H1 (cell line): ENCODE measurements around the gene HIVEP2. TPM values are rescaled to one million over a fixed set of nuclear protein-coding genes. Genes with fewer than 3 reads are reported as not detected.

ENCODE experiments used
- CTCF ChIA-PET: fragments of 300-600 bp; sonication (Branson Sonifier 250); formaldehyde crosslinking; loops from one replicate; lab custom pipeline; 2021; ENCODE audit not compliant: partially characterized antibody; lab: Charles Lee
- POLR2A ChIA-PET: fragments of 300-600 bp; sonication (Branson Sonifier 250); formaldehyde crosslinking; loops from one replicate; lab custom pipeline; 2021; ENCODE audit warnings: inconsistent platforms; ENCODE audit not compliant: partially characterized antibody; lab: Charles Lee
- DNase-seq, 2 experiments: peaks; one replicate each; pipeline versions ENCODE4 v3.0.0 to v3.0.0-alpha.2; 2010 to 2022; ENCODE audit warnings: low spot score in 2 of 2, low read depth in 1 of 2, mixed read lengths in 1 of 2
- FAIRE-seq: peaks from 2 replicates; lab custom pipeline; 2011; peaks lifted over from hg19 to GRCh38; lab: Jason Lieb, UNC
- H2AFZ ChIP-seq: 2 replicates; pipeline ENCODE4 v1.8.1; 2012; ENCODE audit warnings: low read length, inconsistent platforms
- H2AK5ac ChIP-seq: 2 replicates; pipeline ENCODE4 v1.6.1; 2013; ENCODE audit warnings: low read depth, low read length
- H2BK120ac ChIP-seq: replicated peaks from 2 replicates; pipeline ENCODE3; 2013; ENCODE audit warnings: low read depth, low read length, inconsistent platforms
- H2BK12ac ChIP-seq: 2 replicates; pipeline ENCODE4 v1.6.1; 2013; ENCODE audit warnings: low read depth, low read length
- H2BK15ac ChIP-seq: 2 replicates; pipeline ENCODE4 v1.6.1; 2013; ENCODE audit warnings: low read length
- H2BK20ac ChIP-seq: 2 replicates; pipeline ENCODE4 v1.6.1; 2013; ENCODE audit warnings: low read length
- H2BK5ac ChIP-seq: 2 replicates; pipeline ENCODE4 v1.6.1; 2013; ENCODE audit warnings: low read depth, low read length
- H3K14ac ChIP-seq: 2 replicates; pipeline ENCODE4 v1.6.1; 2013; ENCODE audit warnings: inconsistent platforms; ENCODE audit not compliant: insufficient read length
- H3K18ac ChIP-seq: 2 replicates; pipeline ENCODE4 v1.6.1; 2013; ENCODE audit warnings: low read length; ENCODE audit errors: extremely low read depth
- H3K23ac ChIP-seq: 2 replicates; pipeline ENCODE4 v1.6.1; 2013; ENCODE audit warnings: inconsistent platforms; ENCODE audit not compliant: insufficient read length
- H3K23me2 ChIP-seq: 2 replicates; pipeline ENCODE4 v1.6.1; 2013; ENCODE audit warnings: low read depth, low read length
- H3K27ac ChIP-seq: 2 replicates; pipeline ENCODE4 v1.6.1; 2011; ENCODE audit warnings: low read depth, low read length, inconsistent platforms
- H3K27me3 ChIP-seq, 4 experiments: replicated peaks in 1 of 4; 1 replicate in 1 of 4; 2 replicates in 3 of 4; pipeline versions ENCODE4 v1.6.1 to v1.8.1; 2011 to 2013; ENCODE audit warnings: low read length in 3 of 4, mild to moderate bottlenecking in 3 of 4, inconsistent platforms in 2 of 4, mixed read lengths in 2 of 4, moderate library complexity in 1 of 4; ENCODE audit not compliant: control insufficient read depth in 3 of 4, insufficient read depth in 3 of 4; ENCODE audit errors: extremely low read depth in 1 of 4
- H3K36me3 ChIP-seq, 4 experiments: 2 replicates each; pipeline versions ENCODE4 v1.6.1 to v1.8.1; 2011 to 2013; ENCODE audit warnings: mild to moderate bottlenecking in 4 of 4, low read length in 3 of 4, moderate library complexity in 2 of 4, control low read depth in 1 of 4, inconsistent platforms in 1 of 4; ENCODE audit not compliant: insufficient read depth in 4 of 4, control insufficient read depth in 2 of 4
- H3K4ac ChIP-seq: replicated peaks from 2 replicates; pipeline ENCODE3; 2013; ENCODE audit warnings: low read length, low read depth, mixed read lengths, inconsistent platforms; ENCODE audit not compliant: insufficient read length
- H3K4me1 ChIP-seq, 4 experiments: replicated peaks in 1 of 4; 1 replicate in 1 of 4; 2 replicates in 3 of 4; pipeline versions ENCODE4 v1.6.1 to v1.8.1; 2011 to 2013; ENCODE audit warnings: low read length in 3 of 4, inconsistent platforms in 2 of 4, mixed read lengths in 1 of 4; ENCODE audit not compliant: insufficient read depth in 4 of 4, control insufficient read depth in 3 of 4
- H3K4me2 ChIP-seq, 2 experiments: 2 replicates each; pipeline versions ENCODE4 v1.6.1 to v1.8.1; 2011 to 2013; ENCODE audit warnings: low read depth in 2 of 2, low read length in 2 of 2, control low read depth in 1 of 2, inconsistent platforms in 1 of 2, mild to moderate bottlenecking in 1 of 2; ENCODE audit not compliant: insufficient read depth in 1 of 2
- H3K4me3 ChIP-seq, 4 experiments: fragments of 200-600, 300-600 bp in 1 of 4; sonication (generic), shearing (Covaris generic), sonication (Bioruptor Twin) in 1 of 4; 2 replicates each; pipeline versions ENCODE4 v1.5.1 to v1.8.1; 2011 to 2016; ENCODE audit warnings: low read length in 4 of 4, low read depth in 3 of 4, control low read depth in 2 of 4, inconsistent platforms in 2 of 4, mild to moderate bottlenecking in 2 of 4, mixed read lengths in 1 of 4, moderate library complexity in 1 of 4; ENCODE audit not compliant: insufficient read depth in 2 of 4; ENCODE audit errors: extremely low read depth in 1 of 4
- H3K56ac ChIP-seq: replicated peaks from 2 replicates; pipeline ENCODE3; 2013; ENCODE audit warnings: low read depth, mild to moderate bottlenecking, mixed read lengths, low read length, inconsistent platforms; ENCODE audit not compliant: insufficient read length
- H3K79me1 ChIP-seq: 2 replicates; pipeline ENCODE4 v1.6.1; 2013; ENCODE audit warnings: low read depth, low read length, control low read depth
- H3K79me2 ChIP-seq, 2 experiments: 2 replicates each; pipeline versions ENCODE4 v1.6.1 to v1.8.1; 2012 to 2013; ENCODE audit warnings: low read length in 2 of 2, mild to moderate bottlenecking in 2 of 2, inconsistent platforms in 1 of 2; ENCODE audit not compliant: insufficient read depth in 2 of 2, control insufficient read depth in 1 of 2
- H3K9ac ChIP-seq, 4 experiments: replicated peaks in 1 of 4; 1 replicate in 1 of 4; 2 replicates in 3 of 4; pipeline versions ENCODE4 v1.6.1 to v1.8.1; 2011 to 2013; ENCODE audit warnings: low read depth in 3 of 4, low read length in 3 of 4, control low read depth in 2 of 4, mild to moderate bottlenecking in 2 of 4, moderate library complexity in 2 of 4, inconsistent platforms in 1 of 4; ENCODE audit errors: extremely low read depth in 1 of 4
- H3K9me3 ChIP-seq, 2 experiments: 2 replicates each; pipeline versions ENCODE4 v1.6.1 to v1.8.1; 2012 to 2013; ENCODE audit warnings: mild to moderate bottlenecking in 2 of 2, moderate library complexity in 2 of 2, control low read depth in 1 of 2, inconsistent platforms in 1 of 2, low read depth in 1 of 2, low read length in 1 of 2, mixed read lengths in 1 of 2; ENCODE audit not compliant: insufficient read depth in 2 of 2
- H4K20me1 ChIP-seq, 2 experiments: replicated peaks in 1 of 2; 2 replicates each; pipeline versions ENCODE3 to v1.8.1; 2011 to 2013; ENCODE audit warnings: inconsistent platforms in 2 of 2, low read length in 2 of 2, mild to moderate bottlenecking in 1 of 2; ENCODE audit not compliant: insufficient read depth in 2 of 2, control insufficient read depth in 1 of 2
- H4K5ac ChIP-seq: 2 replicates; pipeline ENCODE4 v1.6.1; 2013; ENCODE audit warnings: low read length, low read depth, mixed read lengths, inconsistent platforms; ENCODE audit not compliant: insufficient read length
- H4K8ac ChIP-seq: 2 replicates; pipeline ENCODE4 v1.8.0; 2013; ENCODE audit warnings: mild to moderate bottlenecking, moderate library complexity, low read length, inconsistent platforms; ENCODE audit not compliant: insufficient read depth; ENCODE audit errors: extremely low read depth
- H4K91ac ChIP-seq: replicated peaks from 2 replicates; pipeline ENCODE3; 2013; ENCODE audit warnings: low read length, mixed read lengths, inconsistent platforms; ENCODE audit not compliant: insufficient read length
- HDAC6 ChIP-seq: IDR thresholded peaks from one replicate; pipeline ENCODE4 v1.7.1; 2012; ENCODE audit warnings: low read depth, mild to moderate bottlenecking, inconsistent platforms, low read length, moderate library complexity
- KDM1A ChIP-seq: fragments of 200-600, 300-600 bp; sonication (generic); IDR thresholded peaks from 2 replicates; pipeline ENCODE4 v1.7.1; 2016; ENCODE audit warnings: mild to moderate bottlenecking, low read length, borderline replicate concordance
- POU5F1 ChIP-seq: IDR thresholded peaks from 2 replicates; pipeline ENCODE4 v1.6.1; 2011; ENCODE audit warnings: low read depth, mild to moderate bottlenecking, low read length, moderate library complexity
- RBBP5 ChIP-seq: IDR thresholded peaks from 2 replicates; pipeline ENCODE4 v1.7.1; 2012; ENCODE audit warnings: low read depth, mild to moderate bottlenecking, inconsistent platforms, low read length, moderate library complexity, borderline replicate concordance
- SP1 ChIP-seq: IDR thresholded peaks from 2 replicates; pipeline ENCODE4 v1.6.1; 2011; ENCODE audit warnings: low read depth, low read length
- SP2 ChIP-seq: IDR thresholded peaks from 2 replicates; pipeline ENCODE4 v1.6.1; 2012; ENCODE audit warnings: mild to moderate bottlenecking, low read length, inconsistent platforms
- YY1 ChIP-seq: IDR thresholded peaks from 2 replicates; pipeline ENCODE4 v1.6.1; 2011; ENCODE audit warnings: low read depth, mild to moderate bottlenecking, low read length
- ZNF274 ChIP-seq: IDR thresholded peaks from 2 replicates; pipeline ENCODE4 v1.7.0; 2012; ENCODE audit warnings: low read length, borderline replicate concordance; ENCODE audit errors: extremely low read depth
- WGBS, 2 experiments: shearing (Covaris generic) in 1 of 2; methylation state at CpG; one replicate each; pipeline versions ENCODE4 v1.1.6 to v1.1.7; 2013 to 2015; ENCODE audit warnings: low lambda C conversion rate in 2 of 2, mixed read lengths in 2 of 2, inconsistent platforms in 1 of 2, low coverage in 1 of 2, missing lambda C conversion rate in 1 of 2; ENCODE audit not compliant: insufficient replicate concordance in 2 of 2, insufficient coverage in 1 of 2, insufficient read length in 1 of 2; ENCODE audit errors: extremely low coverage in 1 of 2, missing lambda C conversion rate in 1 of 2; 5-methylcytosine and 5-hydroxymethylcytosine counted together
- polyA plus RNA-seq, 7 experiments: library from polyadenylated mRNA; depleted of rRNA in 3 of 7; stranded (reverse) in 5 of 7; unstranded in 2 of 7; fragments of >200 nt in 5 of 7; fragments of 200-250 nt in 2 of 7; gene quantifications; 1 replicate in 5 of 7; 2 replicates in 1 of 7; 4 replicates in 1 of 7; pipeline versions ENCODE4 v1.2.1 to v1.2.3, GENCODE V29; 2011 to 2013; ENCODE audit warnings: missing spikeins in 2 of 7, mixed read lengths in 2 of 7
- total RNA-seq: library from RNA; stranded (reverse); fragmentation: NEBNext Ultra II Directional; extraction: Animal tissue kit (Norgen Biotek cat#: 25700); gene quantifications from 2 replicates; pipeline ENCODE4 v1.2.1, GENCODE V29; 2021
- TF ChIP-seq, protein P1 (sequence below), 3 experiments: IDR thresholded peaks; 1 replicate in 2 of 3; 2 replicates in 1 of 3; pipeline versions ENCODE4 v1.5.1 to v1.6.1; 2011; ENCODE audit warnings: low read length in 3 of 3, mild to moderate bottlenecking in 3 of 3, inconsistent platforms in 2 of 3, low read depth in 1 of 3, moderate library complexity in 1 of 3; ENCODE audit not compliant: insufficient read depth in 1 of 3; ENCODE audit errors: control extremely low read depth in 1 of 3
- TF ChIP-seq, protein P2 (sequence below): IDR thresholded peaks from 2 replicates; pipeline ENCODE4 v1.6.1; 2011; ENCODE audit warnings: low read depth, mild to moderate bottlenecking, low read length; ENCODE audit not compliant: insufficient read depth

The HIVEP2 gene
- total and polyA plus RNA-seq, 2 of the 8 experiments (the other 6 are each of a cell fraction or from before 2014, with no cell fraction given), result 2.2 to 6.1 TPM

GRCh38 chr6:142797159-142797558 lies 147.8 kb downstream of the HIVEP2 start:
- Histone ChIP-seq H3K18ac (no peak overlapping the region), H3K4ac (no peak overlapping the region), H2AFZ (no peak overlapping the region), H2AK5ac (no peak overlapping the region), H3K27ac (no peak overlapping the region), H3K36me3 (no peaks in the 10 kb centered on the region; a peak in 1 of 8 replicates), H3K4me1 (peaks cover 0 to 3% (median 0%) of the 10 kb centered on the region in 4 experiments; a peak in 2 of 7 replicates), H3K27me3 (peaks cover 0 to 1% (median 0%) of the 10 kb centered on the region in 4 experiments; a peak in 1 of 7 replicates)
- 93% methylated on average over 1 of the region's 1 CpG; no CpG with 5 or more reads in 1 of the 2 experiments for WGBS, 2 experiments
- TF ChIP-seq, protein P1, sequence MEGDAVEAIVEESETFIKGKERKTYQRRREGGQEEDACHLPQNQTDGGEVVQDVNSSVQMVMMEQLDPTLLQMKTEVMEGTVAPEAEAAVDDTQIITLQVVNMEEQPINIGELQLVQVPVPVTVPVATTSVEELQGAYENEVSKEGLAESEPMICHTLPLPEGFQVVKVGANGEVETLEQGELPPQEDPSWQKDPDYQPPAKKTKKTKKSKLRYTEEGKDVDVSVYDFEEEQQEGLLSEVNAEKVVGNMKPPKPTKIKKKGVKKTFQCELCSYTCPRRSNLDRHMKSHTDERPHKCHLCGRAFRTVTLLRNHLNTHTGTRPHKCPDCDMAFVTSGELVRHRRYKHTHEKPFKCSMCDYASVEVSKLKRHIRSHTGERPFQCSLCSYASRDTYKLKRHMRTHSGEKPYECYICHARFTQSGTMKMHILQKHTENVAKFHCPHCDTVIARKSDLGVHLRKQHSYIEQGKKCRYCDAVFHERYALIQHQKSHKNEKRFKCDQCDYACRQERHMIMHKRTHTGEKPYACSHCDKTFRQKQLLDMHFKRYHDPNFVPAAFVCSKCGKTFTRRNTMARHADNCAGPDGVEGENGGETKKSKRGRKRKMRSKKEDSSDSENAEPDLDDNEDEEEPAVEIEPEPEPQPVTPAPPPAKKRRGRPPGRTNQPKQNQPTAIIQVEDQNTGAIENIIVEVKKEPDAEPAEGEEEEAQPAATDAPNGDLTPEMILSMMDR (IDR thresholded peaks at IDR 0.05; ENCODE audit: control extremely low read depth in 1 of 3, insufficient read depth in 1 of 3, low read depth in 1 of 3, low read length in 3 of 3), result no peak
- TF ChIP-seq POU5F1 (no peak), RBBP5 (no peak), HDAC6 (no peak), SP2 (no peak), YY1 (no peak), ZNF274 (no peak), SP1 (no peak), KDM1A (no peak)
- TF ChIP-seq, protein P2, sequence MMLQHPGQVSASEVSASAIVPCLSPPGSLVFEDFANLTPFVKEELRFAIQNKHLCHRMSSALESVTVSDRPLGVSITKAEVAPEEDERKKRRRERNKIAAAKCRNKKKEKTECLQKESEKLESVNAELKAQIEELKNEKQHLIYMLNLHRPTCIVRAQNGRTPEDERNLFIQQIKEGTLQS, result no peak
- TF ChIP-seq, all 59 proteins: peak for 0
- ChIA-PET POLR2A (no interaction called here), CTCF (interaction anchor here (1.0 to 1.4 kb wide), 2 partner anchors 9 to 230 kb away, joined by 3 read pairs; no protein-coding TSS in a partner anchor)
- Histone ChIP-seq H3K4me3 (no peak overlapping the region), H3K79me1 (no peaks in the 10 kb centered on the region), H2BK120ac (no peak overlapping the region), H3K9ac (no peak overlapping the region), H2BK5ac (no peak overlapping the region), H4K20me1 (no peaks in the 10 kb centered on the region), H3K23me2 (no peaks in the 10 kb centered on the region), H2BK20ac (no peak overlapping the region), H3K56ac (no peak overlapping the region), H3K4me2 (no peak overlapping the region), H4K91ac (no peak overlapping the region), H2BK15ac (no peak overlapping the region), H3K14ac (no peak overlapping the region), H4K5ac (no peak overlapping the region), H2BK12ac (no peak overlapping the region), H3K9me3 (no peaks in the 10 kb centered on the region), H4K8ac (no peak overlapping the region), H3K79me2 (no peaks in the 10 kb centered on the region), H3K23ac (no peak overlapping the region)
- DNase-seq (no peak), FAIRE-seq (no peak)
